A549 (cell line): ENCODE data around the gene IST1.

Experiments used
- CBX2 ChIP-seq: fragments of 200-600 bp; sonication (generic); IDR thresholded peaks from 2 replicates; pipeline ENCODE4 v1.6.1; 2016; ENCODE audit warnings: low read depth, mild to moderate bottlenecking, borderline replicate concordance
- EP300 ChIP-seq, 2 experiments: fragments of >200 bp; sonication (Bioruptor Twin); formaldehyde crosslinking; IDR thresholded peaks; 2 replicates in 1 of 2; 3 replicates in 1 of 2; pipeline ENCODE4 v1.6.1; 2016 to 2017
- ESRRA ChIP-seq: fragments of 150-350 bp; IDR thresholded peaks from 2 replicates; pipeline ENCODE4 v1.6.1; 2014; ENCODE audit warnings: mild to moderate bottlenecking, low read length, borderline replicate concordance
- HDAC2 ChIP-seq: fragments of 200-600 bp; sonication (generic); IDR thresholded peaks from 2 replicates; pipeline ENCODE4 v1.6.1; 2016
- POLR2A ChIP-seq: IDR thresholded peaks from 2 replicates; pipeline ENCODE4 v1.6.1; 2012; ENCODE audit warnings: mild to moderate bottlenecking, low read length
- SMC3 ChIP-seq: fragments of >200 bp; sonication (Bioruptor Twin); formaldehyde crosslinking; IDR thresholded peaks from 3 replicates; pipeline ENCODE4 v1.6.1; 2018; ENCODE audit warnings: inconsistent platforms
- TF ChIP-seq, protein P1 (sequence below): fragments of >200 bp; sonication (Bioruptor Twin); formaldehyde crosslinking; IDR thresholded peaks from 3 replicates; pipeline ENCODE4 v1.5.1; 2016
- TF ChIP-seq, protein P2 (sequence below): IDR thresholded peaks from 2 replicates; pipeline ENCODE4 v1.6.1; 2012
- TF ChIP-seq, protein P3 (sequence below): IDR thresholded peaks from 2 replicates; pipeline ENCODE4 v1.6.1; 2012
- TF ChIP-seq, protein P4 (sequence below): fragments of 200-600 bp; sonication (generic); IDR thresholded peaks from 2 replicates; pipeline ENCODE4 v1.6.1; 2016; ENCODE audit warnings: antibody characterized with exemption, mild to moderate bottlenecking, moderate library complexity
- TF ChIP-seq, protein P5 (sequence below): fragments of 250-450 bp; sonication (Bioruptor Pico); IDR thresholded peaks from 2 replicates; pipeline ENCODE4 v1.5.0; 2021; ENCODE audit warnings: mild to moderate bottlenecking, moderate library complexity, borderline replicate concordance
- TF ChIP-seq, protein P6 (sequence below): fragments of 450-650 bp; IDR thresholded peaks from 2 replicates; pipeline ENCODE4 v1.6.1; 2014; ENCODE audit warnings: antibody characterized with exemption

DNA sequence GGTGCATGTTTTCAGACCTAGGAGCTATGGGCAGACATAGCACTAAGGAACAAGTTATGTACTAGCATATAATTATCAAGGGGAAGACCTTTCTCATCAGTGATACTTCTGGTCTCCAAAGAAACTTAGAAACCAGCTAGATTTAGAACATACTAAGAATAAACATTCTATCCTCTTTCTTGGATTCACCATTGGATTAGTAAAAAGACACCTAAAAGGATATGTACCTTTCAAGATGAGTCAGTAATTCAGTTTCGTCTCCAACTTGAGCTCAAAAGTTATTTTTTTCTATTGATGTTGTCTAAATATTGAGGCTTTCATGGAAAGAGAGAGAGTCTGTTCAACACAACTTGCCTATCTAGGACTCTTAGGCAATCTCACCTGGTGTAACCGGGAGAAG, 24.5 kb upstream of the IST1 start:
- TF ChIP-seq POLR2A (no peak), EP300 (IDR thresholded peaks at IDR 0.05) (no peak), HDAC2 (no peak), ESRRA (no peak), CBX2 (no peak), SMC3 (no peak)
- TF ChIP-seq, protein P1, sequence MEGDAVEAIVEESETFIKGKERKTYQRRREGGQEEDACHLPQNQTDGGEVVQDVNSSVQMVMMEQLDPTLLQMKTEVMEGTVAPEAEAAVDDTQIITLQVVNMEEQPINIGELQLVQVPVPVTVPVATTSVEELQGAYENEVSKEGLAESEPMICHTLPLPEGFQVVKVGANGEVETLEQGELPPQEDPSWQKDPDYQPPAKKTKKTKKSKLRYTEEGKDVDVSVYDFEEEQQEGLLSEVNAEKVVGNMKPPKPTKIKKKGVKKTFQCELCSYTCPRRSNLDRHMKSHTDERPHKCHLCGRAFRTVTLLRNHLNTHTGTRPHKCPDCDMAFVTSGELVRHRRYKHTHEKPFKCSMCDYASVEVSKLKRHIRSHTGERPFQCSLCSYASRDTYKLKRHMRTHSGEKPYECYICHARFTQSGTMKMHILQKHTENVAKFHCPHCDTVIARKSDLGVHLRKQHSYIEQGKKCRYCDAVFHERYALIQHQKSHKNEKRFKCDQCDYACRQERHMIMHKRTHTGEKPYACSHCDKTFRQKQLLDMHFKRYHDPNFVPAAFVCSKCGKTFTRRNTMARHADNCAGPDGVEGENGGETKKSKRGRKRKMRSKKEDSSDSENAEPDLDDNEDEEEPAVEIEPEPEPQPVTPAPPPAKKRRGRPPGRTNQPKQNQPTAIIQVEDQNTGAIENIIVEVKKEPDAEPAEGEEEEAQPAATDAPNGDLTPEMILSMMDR = no peak
- TF ChIP-seq, protein P2, sequence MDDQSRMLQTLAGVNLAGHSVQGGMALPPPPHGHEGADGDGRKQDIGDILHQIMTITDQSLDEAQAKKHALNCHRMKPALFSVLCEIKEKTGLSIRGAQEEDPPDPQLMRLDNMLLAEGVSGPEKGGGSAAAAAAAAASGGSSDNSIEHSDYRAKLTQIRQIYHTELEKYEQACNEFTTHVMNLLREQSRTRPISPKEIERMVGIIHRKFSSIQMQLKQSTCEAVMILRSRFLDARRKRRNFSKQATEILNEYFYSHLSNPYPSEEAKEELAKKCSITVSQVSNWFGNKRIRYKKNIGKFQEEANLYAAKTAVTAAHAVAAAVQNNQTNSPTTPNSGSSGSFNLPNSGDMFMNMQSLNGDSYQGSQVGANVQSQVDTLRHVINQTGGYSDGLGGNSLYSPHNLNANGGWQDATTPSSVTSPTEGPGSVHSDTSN = no peak
- TF ChIP-seq, protein P3, sequence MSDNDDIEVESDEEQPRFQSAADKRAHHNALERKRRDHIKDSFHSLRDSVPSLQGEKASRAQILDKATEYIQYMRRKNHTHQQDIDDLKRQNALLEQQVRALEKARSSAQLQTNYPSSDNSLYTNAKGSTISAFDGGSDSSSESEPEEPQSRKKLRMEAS = no peak
- TF ChIP-seq, protein P4, sequence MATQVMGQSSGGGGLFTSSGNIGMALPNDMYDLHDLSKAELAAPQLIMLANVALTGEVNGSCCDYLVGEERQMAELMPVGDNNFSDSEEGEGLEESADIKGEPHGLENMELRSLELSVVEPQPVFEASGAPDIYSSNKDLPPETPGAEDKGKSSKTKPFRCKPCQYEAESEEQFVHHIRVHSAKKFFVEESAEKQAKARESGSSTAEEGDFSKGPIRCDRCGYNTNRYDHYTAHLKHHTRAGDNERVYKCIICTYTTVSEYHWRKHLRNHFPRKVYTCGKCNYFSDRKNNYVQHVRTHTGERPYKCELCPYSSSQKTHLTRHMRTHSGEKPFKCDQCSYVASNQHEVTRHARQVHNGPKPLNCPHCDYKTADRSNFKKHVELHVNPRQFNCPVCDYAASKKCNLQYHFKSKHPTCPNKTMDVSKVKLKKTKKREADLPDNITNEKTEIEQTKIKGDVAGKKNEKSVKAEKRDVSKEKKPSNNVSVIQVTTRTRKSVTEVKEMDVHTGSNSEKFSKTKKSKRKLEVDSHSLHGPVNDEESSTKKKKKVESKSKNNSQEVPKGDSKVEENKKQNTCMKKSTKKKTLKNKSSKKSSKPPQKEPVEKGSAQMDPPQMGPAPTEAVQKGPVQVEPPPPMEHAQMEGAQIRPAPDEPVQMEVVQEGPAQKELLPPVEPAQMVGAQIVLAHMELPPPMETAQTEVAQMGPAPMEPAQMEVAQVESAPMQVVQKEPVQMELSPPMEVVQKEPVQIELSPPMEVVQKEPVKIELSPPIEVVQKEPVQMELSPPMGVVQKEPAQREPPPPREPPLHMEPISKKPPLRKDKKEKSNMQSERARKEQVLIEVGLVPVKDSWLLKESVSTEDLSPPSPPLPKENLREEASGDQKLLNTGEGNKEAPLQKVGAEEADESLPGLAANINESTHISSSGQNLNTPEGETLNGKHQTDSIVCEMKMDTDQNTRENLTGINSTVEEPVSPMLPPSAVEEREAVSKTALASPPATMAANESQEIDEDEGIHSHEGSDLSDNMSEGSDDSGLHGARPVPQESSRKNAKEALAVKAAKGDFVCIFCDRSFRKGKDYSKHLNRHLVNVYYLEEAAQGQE = no peak
- TF ChIP-seq, protein P5, sequence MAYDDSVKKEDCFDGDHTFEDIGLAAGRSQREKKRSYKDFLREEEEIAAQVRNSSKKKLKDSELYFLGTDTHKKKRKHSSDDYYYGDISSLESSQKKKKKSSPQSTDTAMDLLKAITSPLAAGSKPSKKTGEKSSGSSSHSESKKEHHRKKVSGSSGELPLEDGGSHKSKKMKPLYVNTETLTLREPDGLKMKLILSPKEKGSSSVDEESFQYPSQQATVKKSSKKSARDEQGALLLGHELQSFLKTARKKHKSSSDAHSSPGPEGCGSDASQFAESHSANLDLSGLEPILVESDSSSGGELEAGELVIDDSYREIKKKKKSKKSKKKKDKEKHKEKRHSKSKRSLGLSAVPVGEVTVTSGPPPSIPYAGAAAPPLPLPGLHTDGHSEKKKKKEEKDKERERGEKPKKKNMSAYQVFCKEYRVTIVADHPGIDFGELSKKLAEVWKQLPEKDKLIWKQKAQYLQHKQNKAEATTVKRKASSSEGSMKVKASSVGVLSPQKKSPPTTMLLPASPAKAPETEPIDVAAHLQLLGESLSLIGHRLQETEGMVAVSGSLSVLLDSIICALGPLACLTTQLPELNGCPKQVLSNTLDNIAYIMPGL (CRISPR knock-in tag) = no peak
- TF ChIP-seq, protein P6, sequence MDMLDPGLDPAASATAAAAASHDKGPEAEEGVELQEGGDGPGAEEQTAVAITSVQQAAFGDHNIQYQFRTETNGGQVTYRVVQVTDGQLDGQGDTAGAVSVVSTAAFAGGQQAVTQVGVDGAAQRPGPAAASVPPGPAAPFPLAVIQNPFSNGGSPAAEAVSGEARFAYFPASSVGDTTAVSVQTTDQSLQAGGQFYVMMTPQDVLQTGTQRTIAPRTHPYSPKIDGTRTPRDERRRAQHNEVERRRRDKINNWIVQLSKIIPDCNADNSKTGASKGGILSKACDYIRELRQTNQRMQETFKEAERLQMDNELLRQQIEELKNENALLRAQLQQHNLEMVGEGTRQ = no peak
